Suprapubic skin (tissue), 4 donors: Measurements from ENCODE around the gene TMEM181. TPM values are rescaled to one million over a fixed set of nuclear protein-coding genes. Genes with fewer than 3 reads are reported as not detected.

Experiments
- DNase-seq, 2 donors: peaks; one replicate each; pipeline ENCODE4 v3.0.0-alpha.2; 2019; ENCODE audit warnings: low spot score in 2 of 2
- H3K27ac ChIP-seq: fragments of 200-600 bp; sonication (generic); one replicate; pipeline ENCODE4 v1.5.1; 2019
- H3K27me3 ChIP-seq: fragments of 200-600 bp; sonication (generic); one replicate; pipeline ENCODE4 v1.5.1; 2019
- H3K36me3 ChIP-seq: fragments of 200-600 bp; sonication (generic); one replicate; pipeline ENCODE4 v1.5.1; 2019
- H3K4me1 ChIP-seq: fragments of 200-600 bp; sonication (generic); one replicate; pipeline ENCODE4 v1.5.1; 2019
- H3K4me3 ChIP-seq: fragments of 200-600 bp; sonication (generic); one replicate; pipeline ENCODE4 v1.5.1; 2019; ENCODE audit warnings: mild to moderate bottlenecking
- H3K9me3 ChIP-seq: fragments of 200-600 bp; sonication (generic); one replicate; pipeline ENCODE4 v1.5.1; 2019
- EP300 ChIP-seq: sonication (generic); formaldehyde crosslinking; IDR thresholded peaks from one replicate; pipeline ENCODE4 v1.6.1; 2017; ENCODE audit warnings: antibody characterized with exemption
- POLR2A ChIP-seq, 2 donors: fragments of 450-650 bp; IDR thresholded peaks; one replicate each; pipeline ENCODE4 v1.6.1; 2017; ENCODE audit warnings: antibody characterized with exemption in 2 of 2, mild to moderate bottlenecking in 2 of 2, moderate library complexity in 2 of 2
- POLR2AphosphoS5 ChIP-seq, 3 donors: sonication (generic); formaldehyde crosslinking; IDR thresholded peaks; one replicate each; pipeline ENCODE4 v1.6.1; 2017; ENCODE audit warnings: antibody characterized with exemption in 3 of 3
- WGBS: methylation state at CpG from one replicate; pipeline ENCODE4 v1.1.5; 2018; 5-methylcytosine and 5-hydroxymethylcytosine counted together
- total RNA-seq, 4 donors: library from RNA; depleted of rRNA; stranded (reverse); fragments of >200 nt; gene quantifications; one replicate each; pipeline ENCODE4 v1.1.0, GENCODE V29; 2016
- TF ChIP-seq, protein P1 (sequence below), 2 donors: fragments of 200-600 bp in 1 of 2; fragments of 450-650 bp in 1 of 2; sonication (generic) in 1 of 2; IDR thresholded peaks; one replicate each; pipeline ENCODE4 v1.5.1; 2016 to 2019; ENCODE audit warnings: antibody characterized with exemption in 2 of 2, mild to moderate bottlenecking in 1 of 2, moderate library complexity in 1 of 2

The TMEM181 gene
- total RNA-seq, 4 donors from 2014 or later: 17.5 to 24.7 (median 21.7) TPM

DNA sequence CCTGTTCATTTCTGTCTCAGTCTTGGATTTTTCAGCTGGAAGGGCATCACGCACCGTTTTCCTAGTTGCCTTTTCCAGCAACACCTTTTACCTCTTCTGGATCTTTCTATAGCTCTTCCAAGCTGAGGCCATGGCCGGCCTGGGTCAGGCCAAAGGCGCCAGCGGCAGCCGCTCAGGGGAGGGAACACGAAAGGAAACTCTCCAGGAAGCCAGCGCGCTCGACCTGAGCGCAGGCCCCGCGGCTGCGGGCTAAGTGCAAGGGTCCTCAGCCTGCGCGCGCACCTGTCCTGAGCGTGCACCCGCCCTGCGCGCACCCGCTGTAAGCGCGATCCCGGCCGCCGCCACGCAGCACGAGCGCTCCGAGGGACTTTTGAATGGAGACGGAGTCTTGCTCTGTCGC, 43.8 kb upstream of the TMEM181 start:
- no peak overlapping the region for H3K4me3 ChIP-seq
- 35% methylated on average over 33 of the region's 33 CpGs for WGBS
- no peak for DNase-seq
- H3K36me3 ChIP-seq: no peaks in the 10 kb centered on the region
- TF ChIP-seq POLR2A (IDR thresholded peaks at IDR 0.05) (no peak), POLR2AphosphoS5 (IDR thresholded peaks at IDR 0.05) (no peak), EP300 (no peak)
- TF ChIP-seq, protein P1, sequence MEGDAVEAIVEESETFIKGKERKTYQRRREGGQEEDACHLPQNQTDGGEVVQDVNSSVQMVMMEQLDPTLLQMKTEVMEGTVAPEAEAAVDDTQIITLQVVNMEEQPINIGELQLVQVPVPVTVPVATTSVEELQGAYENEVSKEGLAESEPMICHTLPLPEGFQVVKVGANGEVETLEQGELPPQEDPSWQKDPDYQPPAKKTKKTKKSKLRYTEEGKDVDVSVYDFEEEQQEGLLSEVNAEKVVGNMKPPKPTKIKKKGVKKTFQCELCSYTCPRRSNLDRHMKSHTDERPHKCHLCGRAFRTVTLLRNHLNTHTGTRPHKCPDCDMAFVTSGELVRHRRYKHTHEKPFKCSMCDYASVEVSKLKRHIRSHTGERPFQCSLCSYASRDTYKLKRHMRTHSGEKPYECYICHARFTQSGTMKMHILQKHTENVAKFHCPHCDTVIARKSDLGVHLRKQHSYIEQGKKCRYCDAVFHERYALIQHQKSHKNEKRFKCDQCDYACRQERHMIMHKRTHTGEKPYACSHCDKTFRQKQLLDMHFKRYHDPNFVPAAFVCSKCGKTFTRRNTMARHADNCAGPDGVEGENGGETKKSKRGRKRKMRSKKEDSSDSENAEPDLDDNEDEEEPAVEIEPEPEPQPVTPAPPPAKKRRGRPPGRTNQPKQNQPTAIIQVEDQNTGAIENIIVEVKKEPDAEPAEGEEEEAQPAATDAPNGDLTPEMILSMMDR (IDR thresholded peaks at IDR 0.05): no peak
- no peak overlapping the region for H3K27ac ChIP-seq
- peaks cover 7% of the 10 kb centered on the region for H3K4me1 ChIP-seq
- peaks cover 19% of the 10 kb centered on the region for H3K27me3 ChIP-seq
- H3K9me3 ChIP-seq: no peaks in the 10 kb centered on the region

DNA sequence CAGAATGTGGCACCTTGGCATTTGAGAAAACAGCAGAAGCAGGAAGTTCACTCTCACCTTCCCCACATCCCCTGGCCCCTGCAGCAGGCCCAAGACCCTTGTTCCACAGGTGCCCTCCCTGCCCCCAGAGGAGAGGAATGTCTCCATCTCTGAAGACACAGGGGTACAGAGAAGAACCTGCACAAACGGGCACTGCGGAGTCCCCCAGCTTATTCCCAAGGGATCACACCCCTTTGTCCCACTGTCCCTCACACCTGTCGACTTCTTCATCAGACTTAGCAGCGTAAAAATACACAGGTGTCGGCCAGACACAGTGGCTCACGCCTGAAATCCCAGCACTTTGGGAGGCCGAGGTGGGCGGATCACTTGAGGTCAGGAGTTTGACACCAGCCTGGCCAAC, 42.9 kb upstream of the TMEM181 start:
- H3K27me3 ChIP-seq: peaks cover 19% of the 10 kb centered on the region
- no peak overlapping the region for H3K27ac ChIP-seq
- no peaks in the 10 kb centered on the region for H3K9me3 ChIP-seq
- no peak for TF ChIP-seq POLR2A (IDR thresholded peaks at IDR 0.05)
- TF ChIP-seq, protein P1 (IDR thresholded peaks at IDR 0.05): no peak
- no peak for TF ChIP-seq EP300
- TF ChIP-seq POLR2AphosphoS5 (IDR thresholded peaks at IDR 0.05): no peak
- peaks cover 7% of the 10 kb centered on the region for H3K4me1 ChIP-seq
- no peak for DNase-seq
- no peak overlapping the region for H3K4me3 ChIP-seq
- no peaks in the 10 kb centered on the region for H3K36me3 ChIP-seq
- WGBS: 94% methylated on average over 8 of the region's 8 CpGs

DNA sequence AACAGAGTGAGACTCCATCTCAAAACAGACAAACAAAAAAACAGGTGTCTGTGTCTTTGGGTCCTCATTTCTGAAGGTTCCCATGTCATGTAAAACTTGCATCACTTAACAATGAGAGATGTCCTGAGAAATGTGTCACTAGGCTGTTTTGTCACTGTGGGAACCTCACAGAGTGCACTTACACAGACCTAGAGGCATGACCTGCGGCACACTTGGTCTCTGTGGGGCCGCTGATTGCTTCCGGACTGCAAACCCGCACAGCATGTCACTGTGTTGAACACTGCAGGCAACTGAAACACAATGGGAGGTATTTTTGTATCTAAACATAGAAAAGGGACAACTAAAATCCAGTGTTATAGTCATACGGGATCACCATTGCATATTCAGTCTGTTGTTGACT, 42.3 kb upstream of the TMEM181 start:
- H3K27me3 ChIP-seq: peaks cover 19% of the 10 kb centered on the region
- WGBS: 57% methylated on average over 5 of the region's 5 CpGs
- TF ChIP-seq EP300: no peak
- no peak for TF ChIP-seq POLR2AphosphoS5 (IDR thresholded peaks at IDR 0.05)
- TF ChIP-seq, protein P1 (IDR thresholded peaks at IDR 0.05): no peak
- no peak for TF ChIP-seq POLR2A (IDR thresholded peaks at IDR 0.05)
- H3K4me3 ChIP-seq: no peak overlapping the region
- no peaks in the 10 kb centered on the region for H3K9me3 ChIP-seq
- no peak overlapping the region for H3K27ac ChIP-seq
- H3K4me1 ChIP-seq: peaks cover 7% of the 10 kb centered on the region
- H3K36me3 ChIP-seq: no peaks in the 10 kb centered on the region
- no peak for DNase-seq

DNA sequence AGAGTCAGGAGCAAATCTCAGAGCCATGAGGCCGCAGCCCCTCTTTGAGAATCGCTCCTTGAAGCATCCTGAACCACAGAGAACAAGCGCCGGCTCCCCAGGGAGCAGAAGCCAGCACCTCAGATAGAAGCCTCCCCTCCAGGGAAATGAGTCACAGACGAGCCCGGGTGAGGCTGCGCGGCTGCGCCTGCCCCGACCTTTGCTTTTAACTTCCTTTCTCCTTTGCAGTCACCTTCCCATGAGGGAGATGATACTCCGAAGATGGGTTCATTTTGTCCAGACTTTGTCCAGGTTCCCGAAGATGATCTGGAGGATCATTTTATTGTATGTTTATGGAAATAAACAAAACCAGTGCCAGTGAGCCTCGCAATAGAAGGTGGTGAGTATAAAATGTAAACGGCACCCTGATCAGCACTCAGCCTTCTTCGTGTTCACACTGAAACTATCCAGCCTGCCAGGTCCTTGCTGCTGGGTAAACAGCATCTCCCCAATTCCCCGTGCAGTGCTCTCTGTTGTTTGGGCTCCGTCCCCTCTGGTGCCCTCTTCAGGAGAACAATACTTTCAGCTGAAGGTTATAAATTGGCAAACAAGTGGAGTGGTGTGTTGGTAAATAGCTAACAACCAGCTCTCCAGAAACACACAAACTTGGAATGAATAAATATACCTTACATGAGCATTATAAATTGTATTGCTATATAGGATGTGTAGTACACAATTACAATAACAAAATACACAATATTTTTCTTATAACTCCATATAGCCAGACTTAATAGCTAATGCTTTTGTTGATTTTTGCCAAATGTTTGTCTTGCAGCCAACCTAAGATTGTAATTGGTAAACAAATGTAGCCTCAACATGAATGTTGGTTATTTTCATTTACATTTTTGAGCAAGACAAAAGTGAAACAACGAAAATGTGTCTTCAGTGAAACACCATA, 41.4 kb upstream of the TMEM181 start:
- no peak for DNase-seq
- H3K4me3 ChIP-seq: peak overlapping the region; percentile 21
- H3K4me1 ChIP-seq: peaks cover 7% of the 10 kb centered on the region
- no peaks in the 10 kb centered on the region for H3K36me3 ChIP-seq
- H3K9me3 ChIP-seq: no peaks in the 10 kb centered on the region
- H3K27me3 ChIP-seq: peaks cover 19% of the 10 kb centered on the region
- 5% methylated on average over 18 of the region's 18 CpGs for WGBS
- TF ChIP-seq POLR2A (IDR thresholded peaks at IDR 0.05): no peak
- TF ChIP-seq, protein P1 (IDR thresholded peaks at IDR 0.05): peak in 1 of 2 donors; percentile 30
- no peak for TF ChIP-seq POLR2AphosphoS5 (IDR thresholded peaks at IDR 0.05)
- TF ChIP-seq EP300: no peak
- no peak overlapping the region for H3K27ac ChIP-seq

DNA sequence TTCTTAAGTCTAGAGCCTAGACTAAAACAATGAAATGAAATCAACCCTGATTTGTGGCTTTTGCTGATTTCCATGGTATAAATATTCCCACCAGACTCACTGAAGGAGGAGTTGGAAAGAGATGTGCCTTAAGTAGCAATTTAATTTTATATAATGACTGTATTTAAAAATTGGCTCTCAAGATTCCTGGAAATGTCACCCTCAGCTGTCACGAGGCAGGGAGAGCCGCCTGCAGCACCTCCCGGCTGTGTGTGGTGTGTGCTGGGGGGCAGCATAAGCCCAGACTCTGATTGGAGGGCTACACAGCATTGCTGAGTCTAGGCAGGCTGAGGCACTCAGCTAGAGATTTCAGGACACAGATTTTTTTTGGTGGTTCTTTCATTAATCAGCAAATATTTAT, 40.6 kb upstream of the TMEM181 start:
- H3K27ac ChIP-seq: no peak overlapping the region
- TF ChIP-seq POLR2A (IDR thresholded peaks at IDR 0.05) (no peak), POLR2AphosphoS5 (IDR thresholded peaks at IDR 0.05) (no peak), EP300 (no peak)
- TF ChIP-seq, protein P1 (IDR thresholded peaks at IDR 0.05): no peak
- no peak overlapping the region for H3K4me3 ChIP-seq
- no peak for DNase-seq
- WGBS: 69% methylated on average over 3 of the region's 3 CpGs
- peaks cover 25% of the 10 kb centered on the region for H3K27me3 ChIP-seq
- no peaks in the 10 kb centered on the region for H3K9me3 ChIP-seq
- peaks cover 7% of the 10 kb centered on the region for H3K4me1 ChIP-seq
- H3K36me3 ChIP-seq: no peaks in the 10 kb centered on the region
